ENCODE data around the gene PODXL2. TPM values are rescaled to one million over a fixed set of nuclear protein-coding genes. Genes with fewer than 3 reads are reported as not detected.

The PODXL2 gene
- total and polyA plus RNA-seq, 2 of the 8 experiments (the other 6 are each of a cell fraction or from before 2014, with no cell fraction given) = 27.6 to 31.6 TPM

GRCh38 chr3:127668906-127669305, 39.9 kb downstream of the PODXL2 start:
- DNase-seq (ENCODE audit: low read depth in 1 of 2, low spot score in 2 of 2) = no peak
- Histone ChIP-seq H3K4me2 (ENCODE audit: insufficient read depth in 1 of 2, low read depth in 2 of 2, low read length in 2 of 2) (no peak overlapping the region), H3K23ac (ENCODE audit: insufficient read length) (no peak overlapping the region), H3K9me3 (ENCODE audit: insufficient read depth in 2 of 2, low read depth in 1 of 2, low read length in 1 of 2) (no peaks in the 10 kb centered on the region), H2AFZ (ENCODE audit: low read length) (no peak overlapping the region), H3K56ac (replicated peaks; ENCODE audit: insufficient read length, low read depth, low read length) (no peak overlapping the region), H3K79me1 (ENCODE audit: low read depth, low read length) (no peaks in the 10 kb centered on the region), H3K36me3 (ENCODE audit: control insufficient read depth in 2 of 4, insufficient read depth in 4 of 4, low read length in 3 of 4) (peaks cover 0 to 3% (median 0%) of the 10 kb centered on the region in 4 experiments; a peak in 1 of 8 replicates), H3K4me1 (replicated peaks in 1 of 4; ENCODE audit: control insufficient read depth in 3 of 4, insufficient read depth in 4 of 4, low read length in 3 of 4) (peaks cover 0 to 11% (median 8%) of the 10 kb centered on the region in 4 experiments; a peak in 6 of 7 replicates), H3K14ac (ENCODE audit: insufficient read length) (no peak overlapping the region), H3K4ac (replicated peaks; ENCODE audit: insufficient read length, low read depth, low read length) (no peak overlapping the region), H2BK120ac (replicated peaks; ENCODE audit: low read depth, low read length) (no peak overlapping the region), H2BK5ac (ENCODE audit: low read depth, low read length) (no peak overlapping the region), H4K8ac (ENCODE audit: extremely low read depth, insufficient read depth, low read length) (no peak overlapping the region), H3K23me2 (ENCODE audit: low read depth, low read length) (peaks cover 12% of the 10 kb centered on the region; the same call in 1 of the 2 replicates), H2BK20ac (ENCODE audit: low read length) (no peak overlapping the region), H3K4me3 (ENCODE audit: extremely low read depth in 1 of 4, insufficient read depth in 2 of 4, low read depth in 3 of 4, low read length in 4 of 4) (no peak overlapping the region), H4K20me1 (replicated peaks in 1 of 2; ENCODE audit: control insufficient read depth in 1 of 2, insufficient read depth in 2 of 2, low read length in 2 of 2) (no peaks in the 10 kb centered on the region), H3K18ac (ENCODE audit: extremely low read depth, low read length) (no peak overlapping the region), H3K27me3 (replicated peaks in 1 of 4; ENCODE audit: control insufficient read depth in 3 of 4, extremely low read depth in 1 of 4, insufficient read depth in 3 of 4, low read length in 3 of 4) (no peaks in the 10 kb centered on the region; a peak in 2 of 7 replicates), H2BK15ac (ENCODE audit: low read length) (no peak overlapping the region), H4K5ac (ENCODE audit: insufficient read length, low read depth, low read length) (no peak overlapping the region), H3K9ac (replicated peaks in 1 of 4; ENCODE audit: extremely low read depth in 1 of 4, low read depth in 3 of 4, low read length in 3 of 4) (no peak overlapping the region), H4K91ac (replicated peaks; ENCODE audit: insufficient read length, low read length) (no peak overlapping the region), H2AK5ac (ENCODE audit: low read depth, low read length) (no peak overlapping the region), H2BK12ac (ENCODE audit: low read depth, low read length) (no peak overlapping the region), H3K27ac (ENCODE audit: low read depth, low read length) (no peak overlapping the region), H3K79me2 (ENCODE audit: control insufficient read depth in 1 of 2, insufficient read depth in 2 of 2, low read length in 2 of 2) (no peaks in the 10 kb centered on the region)
- ChIA-PET CTCF (ENCODE audit: partially characterized antibody) (interaction anchor here (1.4 to 2.7 kb wide), 3 partner anchors 10 to 162 kb away, joined by 6 to 8 read pairs (median 7); no protein-coding TSS in a partner anchor), POLR2A (ENCODE audit: partially characterized antibody) (interaction anchor here (1.1 kb wide), 1 partner anchor 11 kb away, joined by 3 read pairs; no protein-coding TSS in a partner anchor)
- no peak for TF ChIP-seq MAX (IDR thresholded peaks at IDR 0.05)
- no peak for TF ChIP-seq TCF12 (IDR thresholded peaks at IDR 0.05; ENCODE audit: low read depth, low read length)
- TF ChIP-seq MAFK (IDR thresholded peaks at IDR 0.05; ENCODE audit: low read depth, low read length) = no peak
- TF ChIP-seq NANOG (IDR thresholded peaks at IDR 0.05; ENCODE audit: insufficient read depth, low read depth, low read length, poor library complexity, severe bottlenecking) = no peak
- no peak for TF ChIP-seq CEBPB (IDR thresholded peaks at IDR 0.05; ENCODE audit: low read depth, low read length)
- TF ChIP-seq KDM1A (IDR thresholded peaks at IDR 0.05; ENCODE audit: borderline replicate concordance, low read length) = no peak
- TF ChIP-seq PHF8 (conservative IDR thresholded peaks at IDR 0.05; ENCODE audit: low read depth, low read length) = no peak
- TF ChIP-seq USF2 (IDR thresholded peaks at IDR 0.05; ENCODE audit: low read length) = no peak
- TF ChIP-seq JUND (IDR thresholded peaks at IDR 0.05; ENCODE audit: low read length) = no peak
- no peak for TF ChIP-seq ZNF274 (IDR thresholded peaks at IDR 0.05; ENCODE audit: borderline replicate concordance, extremely low read depth, low read length)
- no peak for FAIRE-seq
- 95% methylated on average over 7 of the region's 7 CpGs; no CpG with 5 or more reads in 1 of the 2 experiments for WGBS, 2 experiments (ENCODE audit: extremely low coverage in 1 of 2, insufficient coverage in 1 of 2, insufficient read length in 1 of 2, insufficient replicate concordance in 2 of 2, low coverage in 1 of 2, low lambda C conversion rate in 2 of 2, missing lambda C conversion rate in 1 of 2)

Measured in H1 (cell line).